ENCODE results near the gene FAM168A. TPM values are rescaled to one million over a fixed set of nuclear protein-coding genes. Genes with fewer than 3 reads are reported as not detected.

FAM168A gene
- total RNA-seq, 1 experiment from 2014 or later = 62.8 TPM

DNA sequence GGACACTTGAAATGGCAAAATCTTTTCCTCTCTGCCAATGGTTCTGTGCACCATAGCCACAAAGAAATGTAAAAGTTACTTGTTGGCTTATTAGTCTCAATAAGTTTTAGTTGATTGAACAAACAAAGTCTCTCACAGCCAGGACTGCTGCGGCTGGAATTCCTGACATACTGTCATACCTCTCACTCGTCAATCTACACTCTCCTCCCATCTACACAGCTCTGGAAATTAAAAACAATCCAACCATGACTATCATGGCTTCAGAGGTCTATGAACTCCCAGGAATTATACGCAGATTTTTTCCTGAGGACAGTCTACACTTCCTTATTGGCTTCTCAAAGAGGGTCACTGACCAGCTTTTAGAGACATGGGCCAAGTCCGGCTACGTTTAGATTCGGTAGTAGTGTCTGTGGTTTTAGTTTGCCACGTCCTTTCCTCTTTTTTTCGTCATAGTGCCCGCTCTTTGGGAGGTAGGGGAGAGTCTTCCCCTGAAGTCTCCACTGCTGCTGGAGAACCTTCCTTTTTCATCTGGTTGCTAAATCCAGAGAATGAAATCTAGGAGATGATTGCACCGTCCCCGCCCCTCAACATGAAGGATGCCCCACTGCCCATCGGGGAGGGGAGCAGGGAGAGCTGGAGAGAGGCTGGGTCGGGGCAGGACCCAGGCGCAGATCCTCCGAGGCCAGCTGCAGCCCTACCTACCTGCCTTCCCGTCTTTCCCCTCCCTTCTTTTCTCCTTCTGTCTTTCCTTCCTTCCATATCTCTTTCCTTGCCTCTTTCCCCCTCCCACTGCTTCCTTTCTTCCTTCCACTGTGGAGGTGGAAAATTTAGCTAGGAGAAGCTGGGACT, 47.4 kb upstream of the FAM168A start:
- ChIA-PET CTCF (interaction anchor here (0.5 to 0.6 kb wide), 2 partner anchors 11 to 1046 kb away, joined by 4 to 11 read pairs; no protein-coding TSS in a partner anchor), POLR2A (no interaction called here)
- H3K9me3 ChIP-seq (ENCODE audit: control insufficient read depth, insufficient read depth, low read depth, low read length) = no peaks in the 10 kb centered on the region
- H3K27ac ChIP-seq (ENCODE audit: low read length) = no peak overlapping the region
- H3K4me1 ChIP-seq (ENCODE audit: control insufficient read depth, insufficient read depth, low read length) = no peaks in the 10 kb centered on the region
- no peak for DNase-seq (ENCODE audit: low read depth, low spot score)
- in situ Hi-C loops (cut with HindIII; ENCODE audit: low pct_unique_long_range_greater_than_20kb, low sequenced_read_pairs) = no loop called here
- ATAC-seq = no peak
- H3K27me3 ChIP-seq (ENCODE audit: control insufficient read depth, insufficient read depth, low read length) = no peaks in the 10 kb centered on the region
- intact Hi-C loops (cut with micrococcal nuclease; ENCODE audit: unreplicated experiment) = no loop called here
- no TSS peak for BruUV-seq (replicated peaks)
- no peak overlapping the region for H3K4me3 ChIP-seq (ENCODE audit: low read depth in 2 of 2, low read length in 2 of 2)
- no peaks in the 10 kb centered on the region for H3K36me3 ChIP-seq (ENCODE audit: control insufficient read depth, insufficient read depth, low read length)
- TF ChIP-seq, protein P1, sequence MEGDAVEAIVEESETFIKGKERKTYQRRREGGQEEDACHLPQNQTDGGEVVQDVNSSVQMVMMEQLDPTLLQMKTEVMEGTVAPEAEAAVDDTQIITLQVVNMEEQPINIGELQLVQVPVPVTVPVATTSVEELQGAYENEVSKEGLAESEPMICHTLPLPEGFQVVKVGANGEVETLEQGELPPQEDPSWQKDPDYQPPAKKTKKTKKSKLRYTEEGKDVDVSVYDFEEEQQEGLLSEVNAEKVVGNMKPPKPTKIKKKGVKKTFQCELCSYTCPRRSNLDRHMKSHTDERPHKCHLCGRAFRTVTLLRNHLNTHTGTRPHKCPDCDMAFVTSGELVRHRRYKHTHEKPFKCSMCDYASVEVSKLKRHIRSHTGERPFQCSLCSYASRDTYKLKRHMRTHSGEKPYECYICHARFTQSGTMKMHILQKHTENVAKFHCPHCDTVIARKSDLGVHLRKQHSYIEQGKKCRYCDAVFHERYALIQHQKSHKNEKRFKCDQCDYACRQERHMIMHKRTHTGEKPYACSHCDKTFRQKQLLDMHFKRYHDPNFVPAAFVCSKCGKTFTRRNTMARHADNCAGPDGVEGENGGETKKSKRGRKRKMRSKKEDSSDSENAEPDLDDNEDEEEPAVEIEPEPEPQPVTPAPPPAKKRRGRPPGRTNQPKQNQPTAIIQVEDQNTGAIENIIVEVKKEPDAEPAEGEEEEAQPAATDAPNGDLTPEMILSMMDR (IDR thresholded peaks at IDR 0.05) = no peak
- TF ChIP-seq POLR2AphosphoS5 (IDR thresholded peaks at IDR 0.05; ENCODE audit: low read depth, low read length) = no peak
- TF ChIP-seq SIN3A (IDR thresholded peaks at IDR 0.05; ENCODE audit: borderline replicate concordance, insufficient read depth, low read depth, low read length) = no peak
- TF ChIP-seq TCF7L2 (IDR thresholded peaks at IDR 0.05; ENCODE audit: low read depth, low read length) = no peak
- TF ChIP-seq, protein P2, sequence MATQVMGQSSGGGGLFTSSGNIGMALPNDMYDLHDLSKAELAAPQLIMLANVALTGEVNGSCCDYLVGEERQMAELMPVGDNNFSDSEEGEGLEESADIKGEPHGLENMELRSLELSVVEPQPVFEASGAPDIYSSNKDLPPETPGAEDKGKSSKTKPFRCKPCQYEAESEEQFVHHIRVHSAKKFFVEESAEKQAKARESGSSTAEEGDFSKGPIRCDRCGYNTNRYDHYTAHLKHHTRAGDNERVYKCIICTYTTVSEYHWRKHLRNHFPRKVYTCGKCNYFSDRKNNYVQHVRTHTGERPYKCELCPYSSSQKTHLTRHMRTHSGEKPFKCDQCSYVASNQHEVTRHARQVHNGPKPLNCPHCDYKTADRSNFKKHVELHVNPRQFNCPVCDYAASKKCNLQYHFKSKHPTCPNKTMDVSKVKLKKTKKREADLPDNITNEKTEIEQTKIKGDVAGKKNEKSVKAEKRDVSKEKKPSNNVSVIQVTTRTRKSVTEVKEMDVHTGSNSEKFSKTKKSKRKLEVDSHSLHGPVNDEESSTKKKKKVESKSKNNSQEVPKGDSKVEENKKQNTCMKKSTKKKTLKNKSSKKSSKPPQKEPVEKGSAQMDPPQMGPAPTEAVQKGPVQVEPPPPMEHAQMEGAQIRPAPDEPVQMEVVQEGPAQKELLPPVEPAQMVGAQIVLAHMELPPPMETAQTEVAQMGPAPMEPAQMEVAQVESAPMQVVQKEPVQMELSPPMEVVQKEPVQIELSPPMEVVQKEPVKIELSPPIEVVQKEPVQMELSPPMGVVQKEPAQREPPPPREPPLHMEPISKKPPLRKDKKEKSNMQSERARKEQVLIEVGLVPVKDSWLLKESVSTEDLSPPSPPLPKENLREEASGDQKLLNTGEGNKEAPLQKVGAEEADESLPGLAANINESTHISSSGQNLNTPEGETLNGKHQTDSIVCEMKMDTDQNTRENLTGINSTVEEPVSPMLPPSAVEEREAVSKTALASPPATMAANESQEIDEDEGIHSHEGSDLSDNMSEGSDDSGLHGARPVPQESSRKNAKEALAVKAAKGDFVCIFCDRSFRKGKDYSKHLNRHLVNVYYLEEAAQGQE (IDR thresholded peaks at IDR 0.05; ENCODE audit: insufficient read depth in 1 of 2, low read depth in 2 of 2, low read length in 1 of 2) = no peak

DNA sequence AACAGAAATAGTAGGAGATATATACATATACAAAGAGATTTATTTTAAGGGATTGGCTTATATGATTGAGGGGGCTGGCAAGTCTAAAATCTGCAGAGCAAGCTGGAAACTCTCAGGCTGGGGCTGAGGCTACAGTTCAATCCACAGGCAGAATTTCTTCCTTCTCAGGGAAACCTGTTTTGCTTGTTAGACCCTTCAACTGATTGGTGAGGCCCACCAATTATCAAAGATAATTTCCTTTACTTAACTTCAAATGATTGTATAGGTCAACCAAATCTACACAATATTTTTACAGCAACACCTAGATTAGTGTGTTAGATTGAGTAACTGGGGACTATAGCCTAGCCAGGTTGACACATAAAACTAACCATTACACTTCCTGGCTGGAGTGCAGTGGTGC, 43.8 kb upstream of the FAM168A start:
- intact Hi-C loops (cut with micrococcal nuclease; ENCODE audit: unreplicated experiment) = no loop called here
- Histone ChIP-seq H3K27ac (ENCODE audit: low read length) (no peak overlapping the region), H3K36me3 (ENCODE audit: control insufficient read depth, insufficient read depth, low read length) (no peaks in the 10 kb centered on the region), H3K4me1 (ENCODE audit: control insufficient read depth, insufficient read depth, low read length) (no peaks in the 10 kb centered on the region), H3K4me3 (ENCODE audit: low read depth in 2 of 2, low read length in 2 of 2) (no peak overlapping the region), H3K9me3 (ENCODE audit: control insufficient read depth, insufficient read depth, low read depth, low read length) (no peaks in the 10 kb centered on the region), H3K27me3 (ENCODE audit: control insufficient read depth, insufficient read depth, low read length) (no peaks in the 10 kb centered on the region)
- ChIA-PET CTCF (interaction anchor here (1.0 kb wide), 1 partner anchor 19 kb away, joined by 4 read pairs; no protein-coding TSS in a partner anchor), POLR2A (no interaction called here)
- BruUV-seq (replicated peaks) = no TSS peak
- ATAC-seq (no peak), DNase-seq (ENCODE audit: low read depth, low spot score) (no peak)
- in situ Hi-C loops (cut with HindIII; ENCODE audit: low pct_unique_long_range_greater_than_20kb, low sequenced_read_pairs) = no loop called here
- TF ChIP-seq, protein P1 (IDR thresholded peaks at IDR 0.05) = no peak
- TF ChIP-seq SIN3A (IDR thresholded peaks at IDR 0.05; ENCODE audit: borderline replicate concordance, insufficient read depth, low read depth, low read length) = no peak
- no peak for TF ChIP-seq TCF7L2 (IDR thresholded peaks at IDR 0.05; ENCODE audit: low read depth, low read length)
- TF ChIP-seq, protein P2 (IDR thresholded peaks at IDR 0.05; ENCODE audit: insufficient read depth in 1 of 2, low read depth in 2 of 2, low read length in 1 of 2) = no peak
- no peak for TF ChIP-seq POLR2AphosphoS5 (IDR thresholded peaks at IDR 0.05; ENCODE audit: low read depth, low read length)
